ENCODE measurements around the gene SDF4.

The SDF4 gene

GRCh38 chr1:1223891-1224290 lies 7.9 kb downstream of the SDF4 start:
- Histone ChIP-seq H3K36me3 (peaks cover 49% of the 10 kb centered on the region), H3K9me3 (ENCODE audit: severe bottlenecking) (no peaks in the 10 kb centered on the region), H3K27me3 (ENCODE audit: insufficient read depth, low read depth, severe bottlenecking) (no peaks in the 10 kb centered on the region), H3K4me3 (ENCODE audit: low read depth, low read length) (no peak overlapping the region), H3K27ac (no peak overlapping the region)
- TF ChIP-seq CTCF (IDR thresholded peaks at IDR 0.05; ENCODE audit: low read depth, low read length) = no peak
- no peak for DNase-seq

- no peak overlapping the region for H3K27ac ChIP-seq
- no peaks in the 10 kb centered on the region for H3K9me3 ChIP-seq (ENCODE audit: severe bottlenecking)
- H3K36me3 ChIP-seq = peaks cover 51% of the 10 kb centered on the region
- no peaks in the 10 kb centered on the region for H3K27me3 ChIP-seq (ENCODE audit: insufficient read depth, low read depth, severe bottlenecking)
- no peak for TF ChIP-seq CTCF (IDR thresholded peaks at IDR 0.05; ENCODE audit: low read depth, low read length)
- no peak for DNase-seq
- H3K4me3 ChIP-seq (ENCODE audit: low read depth, low read length) = no peak overlapping the region
Measured at GRCh38 chr1:1223321-1223720, 8.5 kb downstream of the SDF4 start.

GRCh38 chr1:1222575-1223225 lies 9.1 kb downstream of the SDF4 start:
- H3K9me3 ChIP-seq (ENCODE audit: severe bottlenecking) = no peaks in the 10 kb centered on the region
- H3K36me3 ChIP-seq = peaks cover 51% of the 10 kb centered on the region
- H3K27ac ChIP-seq = no peak overlapping the region
- no peaks in the 10 kb centered on the region for H3K27me3 ChIP-seq (ENCODE audit: insufficient read depth, low read depth, severe bottlenecking)
- DNase-seq = no peak
- no peak for TF ChIP-seq CTCF (IDR thresholded peaks at IDR 0.05; ENCODE audit: low read depth, low read length)
- H3K4me3 ChIP-seq (ENCODE audit: low read depth, low read length) = no peak overlapping the region

- no peak for DNase-seq
- H3K9me3 ChIP-seq (ENCODE audit: severe bottlenecking) = no peaks in the 10 kb centered on the region
- H3K27ac ChIP-seq = no peak overlapping the region
- TF ChIP-seq CTCF (IDR thresholded peaks at IDR 0.05; ENCODE audit: low read depth, low read length) = no peak
- no peaks in the 10 kb centered on the region for H3K27me3 ChIP-seq (ENCODE audit: insufficient read depth, low read depth, severe bottlenecking)
- H3K36me3 ChIP-seq = peaks cover 51% of the 10 kb centered on the region
- no peak overlapping the region for H3K4me3 ChIP-seq (ENCODE audit: low read depth, low read length)
Measured at GRCh38 chr1:1221887-1222574, 9.8 kb downstream of the SDF4 start.

GRCh38 chr1:1220197-1220596 lies 11.6 kb downstream of the SDF4 start:
- no peak for TF ChIP-seq CTCF (IDR thresholded peaks at IDR 0.05; ENCODE audit: low read depth, low read length)
- Histone ChIP-seq H3K9me3 (ENCODE audit: severe bottlenecking) (no peaks in the 10 kb centered on the region), H3K27ac (no peak overlapping the region), H3K27me3 (ENCODE audit: insufficient read depth, low read depth, severe bottlenecking) (no peaks in the 10 kb centered on the region), H3K36me3 (peaks cover 54% of the 10 kb centered on the region), H3K4me3 (ENCODE audit: low read depth, low read length) (no peak overlapping the region)
- DNase-seq = no peak
